GM19240 (cell line): Measurements from ENCODE around the gene ECSCR.
"Not testable (repeated sequence)": the region's sequence is repeated elsewhere in the genome, so short reads cannot be mapped to it uniquely, and the experiment has no call there.

ENCODE experiments used
- DNase-seq: peaks from one replicate; pipeline ENCODE4 v3.0.0; 2011; ENCODE audit warnings: low spot score; ENCODE audit not compliant: insufficient read length

Gene ECSCR

GRCh38 chr5:139446956-139447779 is 15.4 kb downstream of the ECSCR start:
- DNase-seq: no peak

- no peak for DNase-seq
Measured at GRCh38 chr5:139445325-139446170, 17.0 kb downstream of the ECSCR start.

- no peak for DNase-seq
Measured at GRCh38 chr5:139443831-139444453, 18.6 kb downstream of the ECSCR start.

GRCh38 chr5:139440416-139440815 is 22.1 kb downstream of the ECSCR start:
- DNase-seq: not testable (repeated sequence)

GRCh38 chr5:139439013-139439903 is 23.3 kb downstream of the ECSCR start, which contains the start of gene DNAJC18:
DNAJC18 (minus strand) TSS chr5:139439525; CDS start chr5:139439445, 80 bp downstream.
- DNase-seq: peak; percentile 75

- no peak for DNase-seq
Measured at GRCh38 chr5:139438707-139439012, 23.9 kb downstream of the ECSCR start.

GRCh38 chr5:139435676-139436075 is 26.9 kb downstream of the ECSCR start:
- DNase-seq: no peak

- DNase-seq: no peak
Measured at GRCh38 chr5:139431706-139432105, 30.8 kb downstream of the ECSCR start.

DNA sequence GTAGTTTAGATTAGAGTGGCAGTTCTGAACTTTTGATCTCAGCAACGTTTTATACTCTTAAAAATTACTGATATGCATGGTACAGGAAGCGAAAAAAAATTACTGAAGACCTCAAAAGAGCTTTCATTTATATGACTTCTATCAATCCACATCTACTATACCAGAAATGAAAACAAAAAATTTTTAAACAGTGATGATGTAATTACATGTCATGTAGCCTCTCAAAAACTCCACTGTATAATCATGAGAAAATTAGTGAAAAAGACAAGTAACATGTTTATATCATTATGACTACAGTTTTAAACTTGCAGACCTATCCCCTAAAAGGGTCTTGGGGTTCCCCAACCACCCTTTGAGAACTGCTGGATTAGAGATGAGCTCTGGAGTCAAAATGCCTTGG is 32.5 kb downstream of the ECSCR start:
- DNase-seq: no peak

- DNase-seq: no peak
Measured at GRCh38 chr5:139426203-139426885, 36.2 kb downstream of the ECSCR start.

DNA sequence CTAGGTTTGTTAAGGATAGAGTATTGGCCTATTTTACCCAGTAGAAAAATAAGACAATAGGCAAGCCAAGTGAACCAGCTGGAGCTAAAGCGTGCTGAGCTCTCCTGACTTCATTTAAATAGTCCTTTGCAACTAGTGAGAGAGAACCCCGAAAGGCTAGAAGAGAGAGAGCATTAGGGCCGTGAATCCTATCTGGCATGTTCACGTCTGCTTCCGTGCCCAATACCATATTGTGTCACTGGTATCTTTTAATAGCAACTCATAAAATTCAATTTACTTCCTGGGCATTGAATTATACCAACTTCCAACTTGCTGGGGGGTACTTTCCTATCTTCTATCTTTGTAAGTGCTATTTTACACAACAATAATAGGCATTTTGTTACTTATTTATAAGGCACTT is 37.0 kb downstream of the ECSCR start:
- no peak for DNase-seq

GRCh38 chr5:139422307-139422893 is 40.1 kb downstream of the ECSCR start:
- peak; percentile 62 for DNase-seq

- no peak for DNase-seq
Measured at GRCh38 chr5:139419226-139420192, 43.0 kb downstream of the ECSCR start.

DNA sequence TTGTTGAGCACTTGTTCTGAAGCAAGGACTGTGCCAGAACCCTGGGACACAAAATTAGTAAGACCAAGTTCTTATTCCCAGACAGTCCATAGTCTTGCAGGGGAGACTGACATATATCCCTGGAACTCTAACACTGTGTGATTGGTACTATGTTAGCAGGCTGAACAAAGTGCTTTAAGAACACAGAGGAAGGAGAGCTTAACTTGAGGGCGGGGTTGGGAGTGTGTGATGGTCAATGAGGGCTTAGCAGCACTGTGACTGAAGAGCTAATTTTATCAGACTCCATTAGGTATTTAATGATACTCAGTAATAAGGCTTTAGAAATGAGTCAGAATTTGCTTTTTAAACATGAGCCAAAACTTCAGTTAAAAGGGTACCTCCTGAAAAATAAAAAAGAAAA is 43.8 kb downstream of the ECSCR start:
- DNase-seq: no peak

- no peak for DNase-seq
Measured at GRCh38 chr5:139417214-139417613, 45.3 kb downstream of the ECSCR start.

- DNase-seq: no peak
Measured at GRCh38 chr5:139416651-139417050, 45.9 kb downstream of the ECSCR start.

GRCh38 chr5:139415869-139416268 is 46.7 kb downstream of the ECSCR start:
- DNase-seq: no peak

GRCh38 chr5:139415221-139415861 is 47.2 kb downstream of the ECSCR start:
- no peak for DNase-seq
